ENCODE results near the gene CDKN3.

- no peak for TF ChIP-seq CTCF (IDR thresholded peaks at IDR 0.05)
- no peak for TF ChIP-seq POLR2A (IDR thresholded peaks at IDR 0.05)
Observed at GRCh38 chr14:54350203-54350602, 46.6 kb upstream of the CDKN3 start.
